Colon (tissue), 2 donors: Measurements from ENCODE around the gene STON1.
"Not testable (repeated sequence)": the region's sequence is repeated elsewhere in the genome, so short reads cannot be mapped to it uniquely, and the experiment has no call there.

Experiments
- FAIRE-seq: peaks from 2 replicates; lab custom pipeline; 2012; peaks lifted over from hg19 to GRCh38; lab: Jason Lieb, UNC
- donor health status: control.
- donor health status: control.

Gene STON1, protein sequence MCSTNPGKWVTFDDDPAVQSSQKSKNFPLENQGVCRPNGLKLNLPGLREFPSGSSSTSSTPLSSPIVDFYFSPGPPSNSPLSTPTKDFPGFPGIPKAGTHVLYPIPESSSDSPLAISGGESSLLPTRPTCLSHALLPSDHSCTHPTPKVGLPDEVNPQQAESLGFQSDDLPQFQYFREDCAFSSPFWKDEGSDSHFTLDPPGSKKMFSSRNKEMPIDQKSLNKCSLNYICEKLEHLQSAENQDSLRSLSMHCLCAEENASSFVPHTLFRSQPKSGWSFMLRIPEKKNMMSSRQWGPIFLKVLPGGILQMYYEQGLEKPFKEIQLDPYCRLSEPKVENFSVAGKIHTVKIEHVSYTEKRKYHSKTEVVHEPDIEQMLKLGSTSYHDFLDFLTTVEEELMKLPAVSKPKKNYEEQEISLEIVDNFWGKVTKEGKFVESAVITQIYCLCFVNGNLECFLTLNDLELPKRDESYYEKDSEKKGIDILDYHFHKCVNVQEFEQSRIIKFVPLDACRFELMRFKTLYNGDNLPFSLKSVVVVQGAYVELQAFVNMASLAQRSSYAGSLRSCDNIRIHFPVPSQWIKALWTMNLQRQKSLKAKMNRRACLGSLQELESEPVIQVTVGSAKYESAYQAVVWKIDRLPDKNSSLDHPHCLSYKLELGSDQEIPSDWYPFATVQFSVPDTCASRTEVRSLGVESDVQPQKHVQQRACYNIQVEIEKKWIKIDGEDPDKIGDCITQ

DNA sequence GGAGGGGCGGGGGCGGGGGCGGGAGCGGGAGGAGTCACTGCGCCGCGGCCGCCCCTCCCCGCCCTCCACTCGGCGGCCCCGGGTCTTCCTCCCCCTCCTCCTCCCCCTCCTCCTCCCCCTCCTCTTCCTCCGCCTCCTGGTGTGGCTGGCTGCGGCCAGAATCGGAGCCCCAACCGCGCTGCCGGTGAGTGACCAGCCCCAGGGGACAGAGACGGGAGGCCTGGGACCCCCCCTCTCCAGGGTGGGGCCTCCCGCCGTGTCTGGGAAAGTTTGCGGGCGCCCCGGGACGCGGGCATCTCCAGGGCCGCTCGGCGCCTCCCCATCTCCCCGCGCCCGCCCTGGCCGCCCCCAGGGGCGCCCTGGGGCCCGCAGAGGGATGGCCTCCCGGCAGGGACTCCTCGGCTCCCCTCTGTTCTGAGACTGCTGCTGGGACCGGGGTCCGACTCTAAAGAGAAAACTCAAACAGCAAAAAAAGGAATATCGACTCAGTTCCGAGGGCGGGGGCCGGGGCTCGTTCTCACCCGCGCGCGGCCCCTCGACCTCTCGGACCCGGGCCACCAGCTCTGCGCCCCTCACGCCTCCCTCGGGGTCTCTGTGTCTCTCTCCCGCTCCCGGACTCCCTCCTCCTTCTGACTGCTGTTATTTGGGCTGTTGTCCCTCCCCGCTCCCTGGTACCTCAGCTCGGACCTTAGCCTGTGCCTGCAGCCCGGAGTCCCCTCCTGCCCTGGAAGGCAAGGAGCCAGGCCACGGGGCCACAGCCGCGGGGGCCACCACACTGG is at the start of gene STON1:
STON1 (plus strand) TSS at position 122 of the 779 bp plus-strand sequence. CDS start 50,480 bp downstream, outside the sequence.
- no peak for FAIRE-seq

DNA sequence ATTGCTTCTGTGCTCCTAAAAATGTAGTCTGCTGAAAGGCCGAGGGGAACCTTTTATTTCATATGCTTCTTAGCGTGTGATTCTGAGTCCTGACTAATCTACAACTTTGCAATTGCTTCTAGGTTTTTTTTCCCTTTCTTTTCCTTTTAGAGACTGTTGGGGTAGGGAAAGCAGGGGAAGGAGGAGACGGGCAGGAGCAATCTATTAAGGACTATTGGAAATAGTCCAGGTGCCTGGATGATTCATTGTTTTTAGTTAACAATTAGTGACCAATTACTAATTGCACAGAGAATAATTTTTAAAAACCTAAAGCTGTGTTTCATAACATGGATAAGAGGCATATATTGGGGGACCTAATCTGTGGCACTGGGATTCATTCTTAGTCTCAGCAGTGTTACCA is 49.4 kb upstream of the STON1 start:
- no peak for FAIRE-seq

DNA sequence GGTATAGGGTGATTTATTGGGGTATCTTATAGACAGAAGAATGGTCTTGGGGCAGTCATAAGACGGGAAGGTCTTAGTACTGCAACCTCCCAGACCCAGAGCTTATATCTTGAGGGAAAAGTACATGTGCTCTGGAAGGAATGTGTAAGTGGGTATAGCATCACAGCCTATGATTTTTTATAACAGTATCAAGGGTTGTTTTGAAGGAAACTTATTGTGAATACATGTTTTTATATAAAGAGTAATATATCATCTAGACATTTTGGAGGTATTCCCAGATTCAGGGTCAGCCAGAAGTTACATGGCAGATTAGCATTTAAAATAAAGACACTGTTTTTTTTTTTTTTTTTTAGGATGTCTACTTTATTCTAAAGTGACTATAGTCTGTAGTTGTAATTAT is 47.6 kb upstream of the STON1 start:
- no peak for FAIRE-seq

DNA sequence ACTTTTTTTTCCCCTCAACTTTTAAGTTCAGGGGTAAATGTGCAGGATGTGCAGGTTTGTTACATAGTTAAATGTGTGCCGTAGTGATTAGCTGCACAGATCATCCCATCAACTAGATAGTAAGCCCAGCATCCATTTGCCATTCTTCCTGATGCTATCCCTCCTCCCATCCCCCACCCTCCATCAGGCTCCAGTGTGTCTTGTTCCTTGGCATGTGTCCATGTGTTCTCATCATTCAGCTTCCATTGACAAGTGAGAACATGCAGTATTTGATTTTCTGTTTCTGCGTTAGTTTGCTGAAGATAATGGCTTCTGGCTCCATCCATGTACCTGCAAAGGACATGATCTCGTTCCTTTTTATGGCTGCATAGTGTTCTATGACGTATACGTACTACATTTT is 47.2 kb upstream of the STON1 start:
- FAIRE-seq: no peak

DNA sequence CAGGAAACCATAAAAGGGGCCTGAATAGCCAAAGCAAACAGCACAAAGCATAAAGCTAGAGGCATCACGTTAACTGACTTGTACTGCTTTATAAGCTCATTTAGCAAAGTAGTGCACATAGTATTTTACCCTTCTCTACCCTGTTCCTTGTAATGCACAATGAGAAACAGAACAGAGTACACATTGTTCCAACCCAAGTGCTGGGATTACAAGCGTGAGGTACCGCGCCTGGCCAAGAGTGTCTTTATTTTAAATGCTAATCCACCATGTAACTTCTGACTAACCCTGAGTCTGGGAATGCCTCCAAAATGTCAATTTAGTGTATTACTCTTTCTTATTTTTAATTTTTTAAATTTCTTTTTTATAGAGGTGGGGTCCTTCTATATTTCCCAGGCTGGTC is 46.4 kb upstream of the STON1 start:
- no peak for FAIRE-seq

DNA sequence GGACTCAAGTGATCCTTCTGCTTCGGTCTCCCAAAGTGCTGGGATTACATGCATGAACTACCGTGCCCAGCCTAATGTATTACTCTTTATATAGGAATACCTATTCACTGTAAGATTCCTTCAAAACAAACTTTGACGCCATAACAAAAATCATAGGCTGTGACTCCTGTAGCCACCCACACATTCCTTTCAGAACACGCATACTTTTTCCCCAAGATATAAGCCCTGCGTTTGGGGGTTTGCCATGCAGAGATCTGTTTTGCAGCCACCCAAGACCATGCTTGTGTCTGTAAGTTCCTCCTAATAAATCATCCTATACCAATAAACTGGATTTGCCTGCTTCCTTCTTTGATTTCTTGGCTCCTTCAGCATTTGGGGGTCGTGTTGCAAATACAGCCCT is 46.0 kb upstream of the STON1 start:
- FAIRE-seq: no peak

DNA sequence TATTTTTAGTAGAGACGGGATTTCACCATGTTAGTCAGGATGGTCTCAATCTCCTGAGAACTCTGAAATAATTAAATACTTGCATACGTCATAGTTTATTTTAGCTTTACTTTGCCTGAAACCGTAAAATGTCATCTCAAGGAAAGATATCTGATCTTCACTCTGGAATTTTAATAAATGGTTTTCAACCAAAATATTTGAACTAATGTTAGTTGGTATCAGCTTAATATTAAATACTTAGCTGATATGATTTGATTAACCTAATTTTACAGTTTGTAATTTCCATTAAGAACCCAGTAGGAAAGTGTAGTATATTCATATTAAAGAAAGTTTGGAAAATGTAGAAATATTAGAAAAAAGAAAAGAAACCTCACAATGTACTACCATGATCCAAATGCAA is 41.4 kb upstream of the STON1 start:
- FAIRE-seq: no peak

DNA sequence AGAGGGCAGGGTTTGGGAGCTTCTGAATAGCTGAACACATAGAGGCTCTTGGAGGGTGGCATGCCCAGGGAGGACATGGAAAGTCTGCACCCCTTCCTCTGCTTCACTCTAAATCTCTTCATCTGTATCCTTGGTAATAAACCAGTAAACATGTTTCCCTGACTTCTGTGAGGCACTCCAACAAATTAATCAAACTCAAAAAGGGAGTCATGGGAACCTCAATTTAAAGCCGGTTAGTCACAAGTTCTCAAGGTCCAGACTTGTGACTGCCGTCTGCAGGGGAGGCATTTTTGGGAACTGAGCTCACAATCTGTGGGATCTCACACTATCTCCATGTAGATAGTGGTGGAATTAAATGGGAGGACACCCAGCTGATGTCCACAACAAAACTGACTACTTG is 33.1 kb upstream of the STON1 start:
- FAIRE-seq: no peak

DNA sequence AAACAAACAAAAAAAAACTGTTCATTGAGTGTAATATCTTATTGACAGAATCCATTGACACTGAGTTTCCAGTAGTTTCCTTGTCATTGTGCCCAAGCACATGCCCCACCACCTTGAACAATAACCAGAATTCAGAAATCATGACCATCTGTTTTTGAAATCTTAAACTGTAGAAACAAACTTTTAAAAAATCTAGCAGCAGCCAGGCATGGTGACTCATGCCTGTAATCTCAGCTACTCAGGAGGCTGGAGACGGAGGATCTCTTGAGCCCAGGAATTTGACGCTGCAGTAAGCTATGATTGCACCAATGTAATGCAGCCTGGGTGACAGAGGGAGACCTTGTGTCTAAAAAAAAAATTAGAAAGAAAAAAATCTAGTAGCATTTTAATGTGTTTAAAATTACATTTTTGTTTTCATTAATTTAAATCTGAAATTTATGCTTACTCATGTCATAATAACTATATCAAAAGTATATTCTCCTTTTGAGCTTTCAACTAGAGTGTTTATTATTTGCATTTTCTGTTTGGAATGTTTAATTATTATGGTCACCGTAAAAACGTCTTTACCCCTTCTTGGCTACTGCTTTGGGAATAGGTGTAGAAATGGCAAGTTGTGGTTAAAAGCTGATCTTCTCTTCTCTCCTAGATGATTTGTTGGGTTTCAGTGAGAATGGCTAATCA is 25.2 kb upstream of the STON1 start:
- no peak for FAIRE-seq

DNA sequence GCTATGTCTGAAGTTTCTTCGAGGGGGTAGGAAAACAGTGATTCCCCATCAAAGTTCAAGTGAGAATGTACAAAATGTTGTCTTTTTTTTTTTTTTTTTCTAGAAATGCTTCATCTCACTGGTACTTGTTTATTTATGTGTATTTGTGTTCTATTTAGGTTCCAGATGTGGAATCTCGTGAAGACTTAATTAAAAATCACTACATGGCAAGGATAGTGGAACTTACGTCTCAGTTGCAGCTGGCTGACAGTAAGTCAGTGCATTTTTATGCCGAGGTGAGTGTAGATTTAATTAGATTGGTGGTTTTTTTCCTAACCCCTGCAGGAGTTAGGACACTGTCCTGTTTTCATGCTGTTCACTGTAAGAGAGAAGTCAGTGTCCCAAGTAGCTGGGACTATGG is 22.8 kb upstream of the STON1 start:
- FAIRE-seq: no peak

DNA sequence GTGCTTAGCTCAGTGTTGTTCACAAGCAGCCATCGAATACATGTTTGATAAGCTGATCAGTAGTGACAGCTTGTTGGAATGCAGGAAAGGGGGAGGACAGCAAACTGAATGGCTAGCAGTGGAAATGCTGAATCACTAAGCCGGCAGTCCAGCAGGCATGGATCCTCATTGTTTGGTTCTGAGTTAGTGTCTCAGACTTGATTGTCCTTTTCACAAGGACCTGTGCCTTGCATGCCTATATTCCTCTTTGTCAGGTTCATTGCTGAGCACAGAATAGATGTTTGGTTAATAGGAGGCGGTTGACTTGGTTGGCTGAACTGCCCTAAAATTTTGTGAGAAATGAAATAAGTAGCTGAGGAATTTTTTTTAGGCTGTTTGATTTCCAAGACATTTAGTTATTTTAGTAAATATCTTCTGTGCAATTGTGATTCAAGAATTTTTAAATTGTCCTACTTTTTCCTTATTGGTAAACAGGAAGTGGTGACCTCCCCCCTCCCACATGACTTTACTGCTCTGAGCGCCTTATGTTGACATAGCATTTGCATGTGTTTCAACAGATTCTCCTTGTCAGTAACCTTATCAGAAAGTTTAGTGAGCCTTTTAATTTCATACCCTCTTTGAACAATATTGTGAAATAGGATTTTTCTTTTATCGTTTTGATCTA is 21.4 kb upstream of the STON1 start:
- FAIRE-seq: no peak

DNA sequence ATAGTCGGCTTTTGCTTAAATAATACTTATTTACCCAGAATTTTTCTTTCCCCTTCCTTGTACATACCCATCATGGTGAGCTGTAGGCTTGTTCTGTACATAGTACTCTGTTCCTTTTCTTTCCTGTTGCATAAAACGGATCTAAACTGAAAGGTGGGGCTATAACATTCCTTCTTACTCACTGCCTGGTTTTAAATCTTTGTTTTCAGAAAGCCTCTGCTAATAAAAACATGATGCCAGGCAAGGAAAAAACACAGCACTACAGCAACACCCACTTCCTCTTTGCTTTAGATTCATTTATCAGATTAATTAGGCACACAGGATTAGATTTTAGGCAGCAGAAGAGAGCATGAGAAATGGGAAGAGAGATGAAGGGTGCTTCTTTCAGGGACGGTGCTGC is 19.6 kb upstream of the STON1 start:
- FAIRE-seq: no peak

DNA sequence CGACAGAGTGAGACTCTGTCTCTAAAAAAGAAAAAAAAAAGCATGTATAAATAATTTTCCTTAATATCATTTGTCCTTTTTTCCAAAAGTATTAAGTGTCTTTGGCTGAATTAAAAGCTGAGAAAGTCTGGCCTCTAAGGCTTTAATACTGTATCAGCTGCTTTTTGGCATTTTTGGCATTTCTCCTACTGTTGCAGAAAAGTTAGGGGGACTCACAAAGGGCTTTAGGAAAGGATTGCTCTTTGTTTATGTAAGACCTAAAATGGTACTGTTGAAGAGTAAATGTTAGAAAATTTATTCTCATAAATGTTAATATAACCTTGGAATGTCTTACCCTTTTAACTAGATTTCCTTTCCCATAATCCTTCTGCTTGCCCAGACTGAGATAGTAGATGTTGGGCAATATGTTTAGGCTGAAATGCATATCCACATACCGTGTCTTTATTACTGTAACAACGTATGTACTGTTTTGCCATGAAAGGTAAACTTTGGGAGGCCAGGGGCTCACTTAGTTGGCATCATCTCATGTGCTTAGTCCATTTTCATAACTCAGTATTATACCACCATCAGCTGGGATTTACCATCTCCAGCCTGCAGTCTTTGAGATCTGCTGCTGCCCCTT is 18.0 kb upstream of the STON1 start:
- FAIRE-seq: no peak

DNA sequence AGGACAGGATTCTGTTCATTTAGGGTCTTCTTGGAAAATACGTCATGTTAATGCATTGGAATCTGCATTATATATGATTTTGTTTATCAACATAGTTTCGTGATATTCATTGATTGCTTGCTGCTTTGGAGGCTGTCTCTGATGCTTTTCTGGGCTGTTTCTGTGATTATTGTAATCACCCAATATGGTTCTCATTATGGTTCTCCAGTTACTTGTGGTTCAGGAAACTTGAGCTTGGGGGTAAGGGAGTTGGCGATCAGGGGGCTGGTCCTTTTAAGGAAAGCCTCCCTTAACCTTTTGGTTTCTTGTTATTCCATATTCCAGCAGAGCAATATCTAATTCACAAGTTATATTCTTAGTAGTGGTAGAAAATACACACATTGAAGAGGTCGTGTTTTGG is 17.4 kb upstream of the STON1 start:
- FAIRE-seq: no peak

DNA sequence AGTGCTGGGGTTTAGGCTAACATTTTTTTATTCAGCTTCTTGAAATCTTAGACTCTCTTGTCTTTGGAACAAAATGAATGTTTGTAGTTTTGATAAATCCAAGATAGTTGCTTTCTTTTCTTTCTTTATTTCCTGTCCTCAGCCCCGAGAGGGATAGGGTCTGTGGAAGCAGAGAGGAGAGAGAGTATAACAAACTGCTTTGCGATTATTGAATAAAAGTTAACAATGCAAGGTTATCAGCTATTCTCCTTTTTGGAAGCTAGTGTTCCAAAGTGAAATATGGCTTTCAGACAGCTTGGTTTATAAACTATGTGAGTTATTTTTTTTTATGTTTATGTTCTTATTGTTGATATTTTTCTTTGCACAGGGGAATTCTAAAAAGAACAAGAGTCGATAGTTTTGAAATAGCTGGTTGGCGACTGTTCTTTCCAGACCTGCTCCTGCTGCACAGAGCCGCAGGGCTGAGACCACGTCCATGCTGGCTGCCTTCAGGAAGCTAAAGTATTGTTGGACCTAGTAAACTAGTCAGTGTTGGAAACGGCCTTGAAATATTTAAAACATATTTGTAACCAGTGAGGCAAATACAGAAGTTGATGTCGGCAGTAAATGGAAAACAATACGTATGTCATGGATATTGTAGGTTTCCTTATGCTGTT is 15.5 kb upstream of the STON1 start:
- FAIRE-seq: no peak

DNA sequence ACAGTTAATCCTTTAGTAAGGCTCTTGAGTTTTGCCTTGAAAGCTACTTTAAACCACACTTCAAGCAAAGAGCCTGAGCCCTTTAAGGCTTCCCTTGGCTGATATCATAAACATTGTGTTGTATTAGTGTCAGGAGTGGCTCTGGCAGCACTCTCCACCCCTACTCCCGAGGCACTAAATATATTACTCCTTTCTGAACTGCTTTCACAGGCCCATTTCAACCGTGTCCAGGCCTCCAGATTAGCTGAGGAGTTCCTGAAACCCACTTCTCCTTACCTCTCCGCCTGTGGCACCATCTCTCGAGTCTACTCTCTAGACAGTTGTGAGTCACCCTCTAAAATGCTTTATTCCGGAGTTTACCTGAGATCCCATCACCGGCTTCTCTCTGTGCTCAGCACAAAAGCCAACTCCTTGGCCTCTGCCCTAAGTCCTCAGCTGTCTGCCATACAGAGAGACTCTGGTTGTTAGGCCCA is 14.4 kb upstream of the STON1 start:
- FAIRE-seq: no peak

DNA sequence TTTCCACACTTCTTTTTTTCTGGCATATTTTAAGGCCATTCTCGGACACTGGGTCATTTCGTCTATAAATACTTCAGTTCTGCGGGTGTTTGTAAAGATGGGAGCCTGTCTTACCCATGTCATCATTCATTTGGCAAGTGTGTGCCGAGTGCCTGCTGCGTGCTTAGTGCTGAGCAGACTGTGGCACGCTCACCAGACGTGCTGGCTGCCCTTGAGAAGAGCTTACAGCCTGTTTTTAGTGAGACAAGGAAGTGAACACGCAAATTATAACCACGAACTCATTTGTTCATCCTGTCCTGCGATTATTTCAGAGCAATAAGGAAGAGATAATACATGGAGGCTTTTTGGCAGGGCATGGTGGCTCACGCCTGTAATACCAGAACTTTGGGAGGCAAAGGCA is 10.4 kb upstream of the STON1 start:
- FAIRE-seq: no peak

DNA sequence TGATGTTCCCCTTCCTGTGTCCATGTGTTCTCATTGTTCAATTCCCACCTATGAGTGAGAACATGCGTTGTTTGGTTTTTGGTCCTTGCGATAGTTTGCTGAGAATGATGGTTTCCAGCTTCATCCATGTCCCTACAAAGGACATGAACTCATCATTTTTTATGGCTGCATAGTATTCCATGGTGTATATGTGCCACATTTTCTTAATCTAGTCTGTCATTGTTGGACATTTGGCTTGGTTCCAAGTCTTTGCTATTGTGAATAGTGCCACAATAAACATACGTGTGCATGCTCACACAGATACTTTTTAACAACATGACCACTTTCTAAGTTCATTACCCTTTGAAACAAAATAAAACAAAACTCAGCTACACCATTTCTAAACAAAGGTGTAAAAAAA is 5.2 kb upstream of the STON1 start:
- FAIRE-seq: not testable (repeated sequence)

DNA sequence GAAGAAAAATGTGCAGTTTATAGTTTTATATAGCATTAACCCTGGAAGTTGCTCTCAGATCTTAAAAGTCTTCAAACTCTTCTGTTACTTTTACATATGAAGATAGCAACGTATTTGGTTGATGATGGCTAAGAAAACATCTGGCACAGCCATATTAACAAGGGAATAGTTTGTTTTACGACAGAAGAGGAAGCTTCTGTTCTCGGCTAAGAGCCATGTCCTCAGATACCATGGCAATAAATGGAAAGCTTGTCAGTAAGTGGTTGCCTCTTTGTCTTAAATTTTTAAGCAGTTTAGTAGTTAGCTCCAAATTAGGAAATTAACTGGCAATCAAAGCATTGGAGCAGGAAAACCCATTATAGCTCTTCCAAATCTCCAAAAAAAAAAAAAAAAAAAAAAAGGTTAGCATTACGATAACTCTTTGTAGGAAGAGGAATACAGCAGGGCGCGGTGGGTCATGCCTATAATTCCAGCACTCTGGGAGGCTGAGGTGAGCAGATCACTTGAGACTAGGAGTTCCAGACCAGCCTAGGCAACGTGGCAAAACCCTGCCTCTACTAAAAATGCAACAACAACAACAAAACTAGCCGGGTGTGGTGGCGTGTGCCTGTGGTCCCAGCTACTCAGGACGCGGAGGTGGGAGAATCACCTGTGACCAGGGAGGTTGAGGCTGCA is 4.5 kb upstream of the STON1 start:
- no peak for FAIRE-seq
